DOHH2 (cell line): ENCODE data around the gene NUP93.
"Not testable (repeated sequence)": the region's sequence is repeated elsewhere in the genome, so short reads cannot be mapped to it uniquely, and the experiment has no call there.

Source experiments
- H3F3A ChIP-seq: fragments of 200-600 bp; sonication (generic), shearing (Covaris generic); 2 replicates; pipeline ENCODE4 v1.6.0; 2016; ENCODE audit warnings: antibody characterized with exemption, mild to moderate bottlenecking; ENCODE audit not compliant: control insufficient read depth, insufficient read depth
- H3K27ac ChIP-seq: fragments of 200-600 bp; sonication (generic); 2 replicates; pipeline ENCODE4 v1.5.1; 2014; ENCODE audit warnings: low read depth, mild to moderate bottlenecking, low read length, moderate library complexity
- H3K27me3 ChIP-seq: fragments of 200-600 bp; sonication (generic); 2 replicates; pipeline ENCODE4 v1.6.1; 2014; ENCODE audit warnings: mild to moderate bottlenecking, low read length, mixed read lengths; ENCODE audit not compliant: control insufficient read depth
- H3K36me3 ChIP-seq: fragments of 200-600 bp; sonication (generic); 2 replicates; pipeline ENCODE4 v1.6.1; 2014; ENCODE audit warnings: mild to moderate bottlenecking, low read length, moderate library complexity, mixed read lengths; ENCODE audit not compliant: control insufficient read depth
- H3K4me1 ChIP-seq: fragments of 200-600 bp; sonication (generic); 2 replicates; pipeline ENCODE4 v1.6.1; 2014; ENCODE audit warnings: mild to moderate bottlenecking, low read length, mixed read lengths; ENCODE audit not compliant: control insufficient read depth
- H3K4me2 ChIP-seq: fragments of 200-600 bp; sonication (generic); 2 replicates; pipeline ENCODE4 v1.6.0; 2014; ENCODE audit warnings: mild to moderate bottlenecking, low read length, moderate library complexity
- H3K4me3 ChIP-seq: fragments of 200-600 bp; sonication (generic); 2 replicates; pipeline ENCODE4 v1.5.1; 2014; ENCODE audit warnings: mild to moderate bottlenecking, low read length, mixed read lengths
- H3K79me2 ChIP-seq: fragments of 200-600 bp; sonication (generic); 2 replicates; pipeline ENCODE4 v1.6.1; 2014; ENCODE audit warnings: mild to moderate bottlenecking, low read length, mixed read lengths; ENCODE audit not compliant: control insufficient read depth
- H3K9me2 ChIP-seq: fragments of 200-600 bp; sonication (generic); replicated peaks from 2 replicates; pipeline ENCODE4 v1.6.1; 2014; ENCODE audit warnings: mild to moderate bottlenecking, low read length, mixed read lengths; ENCODE audit not compliant: control insufficient read depth
- H3K9me3 ChIP-seq: fragments of 200-600 bp; sonication (generic); 2 replicates; pipeline ENCODE4 v1.6.1; 2014; ENCODE audit warnings: antibody characterized with exemption, low read length, mixed read lengths; ENCODE audit not compliant: control insufficient read depth, insufficient read depth
- H4K20me1 ChIP-seq: fragments of 200-600 bp; sonication (generic); 2 replicates; pipeline ENCODE4 v1.6.0; 2014; ENCODE audit warnings: low read depth, mild to moderate bottlenecking, antibody characterized with exemption, low read length, moderate library complexity; ENCODE audit not compliant: control insufficient read depth, insufficient read depth
- CTCF ChIP-seq: fragments of 200-600 bp; sonication (generic); IDR thresholded peaks from one replicate; pipeline ENCODE4 v1.5.1; 2014; ENCODE audit warnings: antibody characterized with exemption, mild to moderate bottlenecking, low read depth, low read length; ENCODE audit not compliant: poor library complexity, severe bottlenecking
- EZH2phosphoT487 ChIP-seq: fragments of 200-600 bp; sonication (generic); IDR thresholded peaks from 2 replicates; pipeline ENCODE4 v1.6.1; 2017; ENCODE audit warnings: borderline replicate concordance, mild to moderate bottlenecking, antibody characterized with exemption, low read length, moderate library complexity, mixed read lengths

The NUP93 gene

GRCh38 chr16:56883586-56883985 is 153.7 kb downstream of the NUP93 start:
- H3K4me3 ChIP-seq, result no peak overlapping the region
- TF ChIP-seq EZH2phosphoT487, result no peak
- no peak for TF ChIP-seq CTCF
- H3K27me3 ChIP-seq, result no peaks in the 10 kb centered on the region
- no peaks in the 10 kb centered on the region for H3K9me2 ChIP-seq
- H3K79me2 ChIP-seq, result no peaks in the 10 kb centered on the region
- H4K20me1 ChIP-seq, result no peaks in the 10 kb centered on the region
- H3F3A ChIP-seq, result no peaks in the 10 kb centered on the region; the same call in 1 of the 2 replicates
- no peaks in the 10 kb centered on the region for H3K9me3 ChIP-seq
- no peak overlapping the region for H3K4me2 ChIP-seq
- H3K27ac ChIP-seq, result no peak overlapping the region
- no peaks in the 10 kb centered on the region for H3K36me3 ChIP-seq
- H3K4me1 ChIP-seq, result peaks cover 9% of the 10 kb centered on the region

- H3F3A ChIP-seq, result peaks cover 3% of the 10 kb centered on the region
- H3K4me2 ChIP-seq, result no peak overlapping the region
- peaks cover 14% of the 10 kb centered on the region for H3K4me1 ChIP-seq
- H3K9me2 ChIP-seq, result no peaks in the 10 kb centered on the region
- H3K4me3 ChIP-seq, result no peak overlapping the region
- H3K9me3 ChIP-seq, result no peaks in the 10 kb centered on the region
- no peaks in the 10 kb centered on the region for H3K79me2 ChIP-seq
- H3K27ac ChIP-seq, result no peak overlapping the region
- no peaks in the 10 kb centered on the region for H3K27me3 ChIP-seq
- TF ChIP-seq EZH2phosphoT487 (no peak), CTCF (no peak)
- H4K20me1 ChIP-seq, result no peaks in the 10 kb centered on the region
- no peaks in the 10 kb centered on the region for H3K36me3 ChIP-seq
These were observed 154.2 kb downstream of the NUP93 start for GRCh38 chr16:56884026-56884582.

- peaks cover 20% of the 10 kb centered on the region for H3K4me1 ChIP-seq
- H3K27me3 ChIP-seq, H3K36me3 ChIP-seq: not testable (repeated sequence)
These were observed 155.0 kb downstream of the NUP93 start for GRCh38 chr16:56884929-56885328.

GRCh38 chr16:56885446-56886162 is 155.7 kb downstream of the NUP93 start:
- Histone ChIP-seq H3K9me3 (no peaks in the 10 kb centered on the region), H3K36me3 (no peaks in the 10 kb centered on the region), H3K9me2 (no peaks in the 10 kb centered on the region), H3K4me2 (no peak overlapping the region), H4K20me1 (no peaks in the 10 kb centered on the region), H3K4me3 (no peak overlapping the region), H3F3A (peaks cover 4% of the 10 kb centered on the region), H3K4me1 (peaks cover 20% of the 10 kb centered on the region), H3K79me2 (no peaks in the 10 kb centered on the region), H3K27me3 (no peaks in the 10 kb centered on the region), H3K27ac (no peak overlapping the region)
- TF ChIP-seq EZH2phosphoT487, result no peak
- no peak for TF ChIP-seq CTCF

More at GRCh38 chr16:56884929-56885328, 155.0 kb downstream of the NUP93 start:
- H3F3A ChIP-seq, H4K20me1 ChIP-seq, H3K27ac ChIP-seq, H3K9me2 ChIP-seq, H3K4me2 ChIP-seq, H3K4me3 ChIP-seq, H3K79me2 ChIP-seq, H3K9me3 ChIP-seq: not testable (repeated sequence)
